Neuron (in vitro differentiated cells): Measurements from ENCODE around the gene RRP8.
A peak's percentile ranks its signal among the peaks of the same experiment; 100 is the strongest.

Experiments
- H2AFZ ChIP-seq: one replicate; pipeline ENCODE4 v1.6.1; 2013; ENCODE audit warnings: low read depth, mild to moderate bottlenecking, inconsistent platforms, low read length, moderate library complexity
- H3K27me3 ChIP-seq: one replicate; pipeline ENCODE4 v1.6.1; 2013; ENCODE audit warnings: low read length; ENCODE audit not compliant: insufficient read depth
- H3K36me3 ChIP-seq: one replicate; pipeline ENCODE4 v1.6.1; 2013; ENCODE audit warnings: low read length; ENCODE audit not compliant: insufficient read depth
- H3K4me1 ChIP-seq: one replicate; pipeline ENCODE4 v1.6.1; 2013; ENCODE audit warnings: low read length; ENCODE audit not compliant: insufficient read depth
- H3K4me3 ChIP-seq: 2 replicates; pipeline ENCODE4 v1.5.1; 2013; ENCODE audit warnings: mild to moderate bottlenecking, low read length, moderate library complexity
- H3K9me3 ChIP-seq: one replicate; pipeline ENCODE4 v1.6.1; 2013; ENCODE audit warnings: low read length

Gene RRP8

GRCh38 chr11:6618117-6619003 lies 14.9 kb upstream of the RRP8 start:
- no peaks in the 10 kb centered on the region for H3K27me3 ChIP-seq
- peak overlapping the region; percentile 73 for H3K4me3 ChIP-seq
- H3K36me3 ChIP-seq, result peaks cover 21% of the 10 kb centered on the region
- H3K4me1 ChIP-seq, result peaks cover 13% of the 10 kb centered on the region
- H3K9me3 ChIP-seq, result no peaks in the 10 kb centered on the region
- H2AFZ ChIP-seq, result peak overlapping the region; percentile 30

- Histone ChIP-seq H3K27me3 (no peaks in the 10 kb centered on the region), H3K36me3 (peaks cover 11% of the 10 kb centered on the region), H3K9me3 (no peaks in the 10 kb centered on the region), H3K4me1 (peaks cover 22% of the 10 kb centered on the region), H3K4me3 (no peak overlapping the region), H2AFZ (no peak overlapping the region)
Measured at GRCh38 chr11:6617315-6617781, 13.9 kb upstream of the RRP8 start.

- H3K4me3 ChIP-seq, result no peak overlapping the region
- no peaks in the 10 kb centered on the region for H3K27me3 ChIP-seq
- no peaks in the 10 kb centered on the region for H3K9me3 ChIP-seq
- peaks cover 9% of the 10 kb centered on the region for H3K36me3 ChIP-seq
- no peak overlapping the region for H2AFZ ChIP-seq
- H3K4me1 ChIP-seq, result peaks cover 22% of the 10 kb centered on the region
Measured at GRCh38 chr11:6616596-6617250, 13.3 kb upstream of the RRP8 start.

- Histone ChIP-seq H3K27me3 (no peaks in the 10 kb centered on the region), H2AFZ (no peak overlapping the region)
Measured at GRCh38 chr11:6615882-6616585, 12.6 kb upstream of the RRP8 start.

GRCh38 chr11:6615046-6615445 lies 11.6 kb upstream of the RRP8 start:
- Histone ChIP-seq H2AFZ (no peak overlapping the region), H3K36me3 (peaks cover 24% of the 10 kb centered on the region), H3K9me3 (no peaks in the 10 kb centered on the region), H3K4me1 (peaks cover 30% of the 10 kb centered on the region), H3K27me3 (no peaks in the 10 kb centered on the region), H3K4me3 (no peak overlapping the region)

More at GRCh38 chr11:6615882-6616585, 12.6 kb upstream of the RRP8 start:
- Histone ChIP-seq H3K36me3 (peaks cover 14% of the 10 kb centered on the region), H3K9me3 (no peaks in the 10 kb centered on the region), H3K4me1 (peaks cover 28% of the 10 kb centered on the region), H3K4me3 (no peak overlapping the region)

GRCh38 chr11:6614446-6614845 lies 11.0 kb upstream of the RRP8 start:
- Histone ChIP-seq H2AFZ (no peak overlapping the region), H3K36me3 (peaks cover 30% of the 10 kb centered on the region), H3K9me3 (no peaks in the 10 kb centered on the region), H3K4me1 (peaks cover 27% of the 10 kb centered on the region), H3K4me3 (no peak overlapping the region), H3K27me3 (no peaks in the 10 kb centered on the region)

- Histone ChIP-seq H3K4me3 (no peak overlapping the region), H2AFZ (no peak overlapping the region), H3K4me1 (peaks cover 22% of the 10 kb centered on the region), H3K9me3 (no peaks in the 10 kb centered on the region), H3K27me3 (no peaks in the 10 kb centered on the region), H3K36me3 (peaks cover 39% of the 10 kb centered on the region)
Measured at GRCh38 chr11:6613496-6613895, 10.1 kb upstream of the RRP8 start.

- Histone ChIP-seq H3K4me3 (peak within 1 kb of the TSS; percentile 71), H3K27me3 (no peaks in the 10 kb centered on the region), H3K9me3 (no peaks in the 10 kb centered on the region), H2AFZ (no peak within 1 kb of the TSS), H3K36me3 (peaks cover 50% of the 10 kb centered on the region), H3K4me1 (peaks cover 22% of the 10 kb centered on the region)
Measured at GRCh38 chr11:6612213-6613041, 9.0 kb upstream of the RRP8 start, which contains the start of gene TAF10. Gene TAF10, minus strand, starts transcription at chr11:6612216. Its CDS starts 27 bp downstream, at chr11:6612189.

GRCh38 chr11:6611963-6612212 lies 8.5 kb upstream of the RRP8 start:
- Histone ChIP-seq H3K9me3 (no peaks in the 10 kb centered on the region), H3K4me3 (peak overlapping the region; percentile 71), H3K36me3 (peaks cover 49% of the 10 kb centered on the region), H3K4me1 (peaks cover 27% of the 10 kb centered on the region), H3K27me3 (no peaks in the 10 kb centered on the region), H2AFZ (no peak overlapping the region)

- Histone ChIP-seq H3K27me3 (no peaks in the 10 kb centered on the region), H3K4me3 (peak overlapping the region; percentile 71), H3K36me3 (peaks cover 46% of the 10 kb centered on the region)
Measured at GRCh38 chr11:6611092-6611962, 7.9 kb upstream of the RRP8 start.

GRCh38 chr11:6610591-6610990 lies 7.2 kb upstream of the RRP8 start:
- Histone ChIP-seq H3K4me3 (no peak overlapping the region), H2AFZ (no peak overlapping the region)

More at GRCh38 chr11:6611092-6611962, 7.9 kb upstream of the RRP8 start:
- H3K9me3 ChIP-seq, result no peaks in the 10 kb centered on the region
- peaks cover 32% of the 10 kb centered on the region for H3K4me1 ChIP-seq
- no peak overlapping the region for H2AFZ ChIP-seq

More at GRCh38 chr11:6610591-6610990, 7.2 kb upstream of the RRP8 start:
- Histone ChIP-seq H3K9me3 (no peaks in the 10 kb centered on the region), H3K4me1 (peaks cover 37% of the 10 kb centered on the region), H3K27me3 (no peaks in the 10 kb centered on the region), H3K36me3 (peaks cover 46% of the 10 kb centered on the region)
